Occipital lobe (tissue), 2 donors: ENCODE measurements around the gene RASGRP2. TPM values are rescaled to one million over a fixed set of nuclear protein-coding genes. Genes with fewer than 3 reads are reported as not detected.
A peak's percentile ranks its signal among the peaks of the same experiment; 100 is the strongest.
"Not testable (repeated sequence)": the region's sequence is repeated elsewhere in the genome, so short reads cannot be mapped to it uniquely, and the experiment has no call there.

Experiments
- DNase-seq: peaks from one replicate; lab custom pipeline; 2025; lab: John Stamatoyannopoulos, UW
- total RNA-seq: library from RNA; depleted of rRNA; stranded (reverse); fragments of >200 nt; gene quantifications from one replicate; pipeline ENCODE4 v1.2.3, GENCODE V29; 2014

The RASGRP2 gene
- total RNA-seq, 1 donor from 2014 or later: 36.7 TPM

DNA sequence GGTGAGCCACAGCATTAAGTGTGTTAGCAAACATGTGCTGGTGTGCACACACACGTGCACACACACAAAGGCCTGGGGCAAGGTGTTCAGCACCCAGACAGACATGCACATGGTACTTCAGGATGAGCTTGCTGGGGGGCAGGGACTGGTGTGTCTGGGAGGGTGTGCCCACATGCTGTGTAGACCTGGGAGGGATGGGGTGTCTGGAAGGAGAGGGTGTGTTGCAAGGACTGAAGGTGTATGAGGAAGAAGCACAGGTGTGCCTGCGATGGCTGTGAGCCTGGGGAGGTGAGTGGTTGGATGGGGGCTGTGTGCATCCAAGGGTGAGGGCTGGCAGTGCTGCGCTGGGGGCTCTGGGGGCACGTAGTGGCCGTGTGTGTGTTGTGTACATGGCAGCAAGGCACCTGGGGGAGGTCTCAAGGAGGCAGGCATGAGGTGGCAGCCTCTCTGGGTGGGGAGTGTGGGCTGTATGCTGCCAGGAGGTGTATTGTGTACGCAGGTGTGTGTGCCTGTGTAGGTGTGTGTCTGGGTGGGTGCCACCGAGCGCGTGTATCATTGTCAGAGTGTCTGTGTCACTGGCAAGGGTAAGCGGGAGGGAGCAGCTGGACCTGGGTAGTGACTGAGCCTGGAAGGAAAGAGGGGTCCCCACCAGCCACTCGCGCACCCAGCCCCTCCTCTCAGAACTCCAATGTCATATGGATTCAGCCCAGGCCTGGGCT, 23.1 kb downstream of the RASGRP2 start:
- DNase-seq: no peak

DNA sequence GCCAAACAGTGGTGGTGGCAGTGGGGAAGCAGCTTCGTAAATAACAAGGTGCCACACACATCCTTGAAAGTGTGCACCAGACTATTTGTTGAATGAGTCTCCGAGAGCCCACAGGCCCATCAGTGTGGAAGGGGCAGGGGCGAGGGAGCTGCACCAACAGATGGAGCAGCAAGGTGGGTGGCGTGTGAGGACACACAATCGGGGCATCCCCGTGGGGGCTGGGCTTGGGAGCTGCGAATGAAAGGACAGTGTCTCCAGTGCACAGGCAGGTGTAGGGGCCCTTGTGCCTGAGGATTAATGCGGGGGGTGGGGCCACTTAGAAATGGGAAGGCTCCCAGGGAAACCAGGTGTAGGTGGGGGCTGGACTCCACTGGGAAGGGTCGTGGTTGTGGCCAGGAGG, 23.8 kb downstream of the RASGRP2 start:
- no peak for DNase-seq

DNA sequence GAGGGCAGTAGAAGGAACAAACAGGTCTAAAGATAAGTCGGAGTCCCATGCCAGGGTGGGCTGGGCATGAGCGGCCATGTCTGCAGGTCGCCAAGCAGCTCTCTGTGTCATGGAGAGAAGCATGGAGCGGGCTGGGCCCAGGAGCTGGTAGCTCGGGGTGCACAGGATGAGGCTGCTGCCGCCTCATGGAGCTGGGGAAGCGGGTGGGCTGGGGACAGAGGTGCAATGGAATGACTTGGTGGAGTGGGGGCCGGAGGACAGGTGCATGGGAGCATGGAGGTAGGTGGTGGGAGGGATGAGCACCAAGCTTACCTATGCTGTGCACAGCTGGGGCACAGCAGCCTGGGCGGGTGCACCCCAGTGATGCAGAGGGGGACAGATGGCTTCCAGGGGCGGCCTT, 24.5 kb downstream of the RASGRP2 start:
- DNase-seq: no peak

GRCh38 chr11:64718780-64719124, 25.2 kb downstream of the RASGRP2 start:
- DNase-seq: no peak

GRCh38 chr11:64718084-64718779, 25.7 kb downstream of the RASGRP2 start:
- DNase-seq: peak; percentile 60

GRCh38 chr11:64717268-64717578, 26.7 kb downstream of the RASGRP2 start:
- DNase-seq: no peak

GRCh38 chr11:64716473-64717267, 27.3 kb downstream of the RASGRP2 start:
- DNase-seq: no peak

- no peak for DNase-seq
These were observed 28.0 kb downstream of the RASGRP2 start for GRCh38 chr11:64715756-64716472.

DNA sequence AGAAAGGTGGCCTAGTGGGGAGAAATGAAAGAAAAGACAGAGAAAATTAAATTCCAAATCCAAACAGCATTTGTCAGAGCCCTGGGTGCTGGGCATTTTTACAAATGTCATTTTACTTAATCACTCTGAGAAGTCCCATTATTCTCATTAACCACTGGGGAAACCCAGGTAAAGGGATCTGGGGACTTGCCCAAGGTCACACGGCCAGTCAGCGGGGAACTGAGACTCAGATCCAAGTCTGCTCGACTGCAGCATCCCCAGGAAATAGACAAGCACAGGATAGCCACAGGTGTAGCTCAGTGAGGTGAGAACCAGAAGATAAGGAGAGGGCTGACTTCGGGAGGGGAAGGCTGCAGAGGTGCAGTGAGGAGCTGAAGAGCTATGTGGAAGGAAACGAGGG, 28.8 kb downstream of the RASGRP2 start:
- DNase-seq: no peak

GRCh38 chr11:64714666-64715065, 29.3 kb downstream of the RASGRP2 start:
- no peak for DNase-seq

- no peak for DNase-seq
These were observed 30.1 kb downstream of the RASGRP2 start for GRCh38 chr11:64713781-64714363.

- no peak for DNase-seq
These were observed 30.8 kb downstream of the RASGRP2 start for GRCh38 chr11:64713016-64713707.

GRCh38 chr11:64712430-64713015, 31.4 kb downstream of the RASGRP2 start:
- DNase-seq: no peak

DNA sequence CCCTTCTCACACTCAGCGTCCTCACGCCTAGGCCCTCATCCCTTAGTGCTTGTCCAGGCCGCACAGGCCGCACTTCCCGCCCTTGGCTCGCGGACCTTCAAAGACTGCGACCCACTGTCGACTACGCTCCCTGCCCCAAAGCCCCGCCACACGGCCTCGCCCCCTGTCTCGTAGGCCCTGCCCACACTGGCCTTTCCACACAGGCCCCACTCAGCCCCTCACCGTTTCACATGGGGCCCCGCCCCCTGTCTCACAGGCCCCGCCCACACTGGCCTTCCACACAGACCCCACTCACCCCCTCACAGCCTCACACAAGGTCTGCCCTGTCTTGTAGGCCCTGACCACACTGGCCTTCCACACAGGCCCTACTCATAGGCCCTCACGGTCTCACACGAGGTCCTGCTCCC, 32.0 kb downstream of the RASGRP2 start:
- DNase-seq: no peak

- no peak for DNase-seq
These were observed 32.6 kb downstream of the RASGRP2 start for GRCh38 chr11:64711138-64711955.

DNA sequence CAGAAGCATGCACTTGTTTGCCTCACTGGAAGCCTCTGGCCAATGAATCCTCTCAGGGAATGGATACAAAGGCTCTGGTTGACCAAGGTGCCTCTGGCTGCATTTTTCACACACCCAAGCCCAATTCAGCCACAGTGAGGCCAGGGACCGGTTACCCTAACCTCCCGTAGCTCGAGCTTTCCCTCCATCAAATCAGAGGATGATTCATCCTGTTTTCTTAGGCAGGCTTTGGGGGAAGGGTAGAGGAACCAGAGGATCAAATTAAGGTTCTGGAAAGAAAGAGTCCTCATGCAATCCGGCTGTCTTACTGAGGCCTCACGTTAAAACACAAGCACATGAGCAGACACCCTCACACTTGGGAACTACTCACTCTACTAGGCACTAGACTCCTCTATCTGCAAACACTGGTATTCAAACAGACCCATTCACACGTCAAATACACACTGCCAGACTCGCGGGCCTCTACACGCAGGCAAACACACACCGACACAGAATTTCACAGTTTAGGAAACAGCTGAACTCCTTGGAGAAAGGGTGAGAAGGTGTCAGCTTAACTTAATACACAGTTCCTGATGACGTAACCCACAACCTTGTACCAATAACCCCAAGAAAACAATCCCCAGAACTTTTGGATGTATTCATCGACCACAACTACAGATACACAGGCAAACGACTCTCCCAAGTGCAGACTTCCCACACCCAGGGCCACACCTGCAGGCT, 33.4 kb downstream of the RASGRP2 start:
- DNase-seq: no peak

- no peak for DNase-seq
These were observed 38.4 kb downstream of the RASGRP2 start for GRCh38 chr11:64705501-64705900.

GRCh38 chr11:64703048-64703447, 40.9 kb downstream of the RASGRP2 start:
- DNase-seq: no peak

GRCh38 chr11:64701956-64702355, 42.0 kb downstream of the RASGRP2 start:
- not testable (repeated sequence) for DNase-seq
